ENCODE data around the gene ADAMTS13.

- TF ChIP-seq CTCF (IDR thresholded peaks at IDR 0.05; ENCODE audit: insufficient read depth, low read length, poor library complexity, severe bottlenecking) = no peak
- no peak for TF ChIP-seq EZH2phosphoT487 (conservative IDR thresholded peaks at IDR 0.05; ENCODE audit: low read length)
Measured at GRCh38 chr9:133420392-133420827, 1.8 kb upstream of the ADAMTS13 start.
